Stromal cell of bone marrow (primary cell): ENCODE measurements around the gene ISX.

Experiments used
- DNase-seq: peaks from one replicate; pipeline ENCODE4 v3.0.0-alpha.2; 2012; ENCODE audit warnings: low read depth

Gene ISX

GRCh38 chr22:35113341-35113740 is 47.4 kb downstream of the ISX start:
- no peak for DNase-seq

GRCh38 chr22:35114131-35114980 is 48.4 kb downstream of the ISX start:
- no peak for DNase-seq

GRCh38 chr22:35115515-35115914 is 49.6 kb downstream of the ISX start:
- DNase-seq, result no peak

GRCh38 chr22:35116269-35116668 is 50.3 kb downstream of the ISX start:
- no peak for DNase-seq

- no peak for DNase-seq
Observed at GRCh38 chr22:35116817-35117216, 50.9 kb downstream of the ISX start.

- DNase-seq, result no peak
Observed at GRCh38 chr22:35119494-35119893, 53.5 kb downstream of the ISX start.

GRCh38 chr22:35124691-35125219 is 58.8 kb downstream of the ISX start:
- DNase-seq, result no peak

- DNase-seq, result no peak
Observed at GRCh38 chr22:35126993-35127392, 61.0 kb downstream of the ISX start.

- no peak for DNase-seq
Observed at GRCh38 chr22:35128637-35129036, 62.7 kb downstream of the ISX start.

GRCh38 chr22:35131525-35132000 is 65.6 kb downstream of the ISX start:
- DNase-seq, result no peak

GRCh38 chr22:35132568-35132967 is 66.6 kb downstream of the ISX start:
- no peak for DNase-seq

GRCh38 chr22:35133702-35134380 is 67.9 kb downstream of the ISX start:
- no peak for DNase-seq

GRCh38 chr22:35134637-35135036 is 68.7 kb downstream of the ISX start:
- DNase-seq, result no peak

- no peak for DNase-seq
Observed at GRCh38 chr22:35135165-35135564, 69.2 kb downstream of the ISX start.
